HG03159 (cell line): ENCODE measurements around the gene RBFOX2.

Experiments
- ATAC-seq: cut with Tn5 transposase; IDR thresholded peaks from one replicate; pipeline ENCODE4 v1.9.1; 2021; ENCODE audit warnings: mild to moderate bottlenecking, moderate library complexity; ENCODE audit not compliant: unreplicated experiment

Gene RBFOX2

DNA sequence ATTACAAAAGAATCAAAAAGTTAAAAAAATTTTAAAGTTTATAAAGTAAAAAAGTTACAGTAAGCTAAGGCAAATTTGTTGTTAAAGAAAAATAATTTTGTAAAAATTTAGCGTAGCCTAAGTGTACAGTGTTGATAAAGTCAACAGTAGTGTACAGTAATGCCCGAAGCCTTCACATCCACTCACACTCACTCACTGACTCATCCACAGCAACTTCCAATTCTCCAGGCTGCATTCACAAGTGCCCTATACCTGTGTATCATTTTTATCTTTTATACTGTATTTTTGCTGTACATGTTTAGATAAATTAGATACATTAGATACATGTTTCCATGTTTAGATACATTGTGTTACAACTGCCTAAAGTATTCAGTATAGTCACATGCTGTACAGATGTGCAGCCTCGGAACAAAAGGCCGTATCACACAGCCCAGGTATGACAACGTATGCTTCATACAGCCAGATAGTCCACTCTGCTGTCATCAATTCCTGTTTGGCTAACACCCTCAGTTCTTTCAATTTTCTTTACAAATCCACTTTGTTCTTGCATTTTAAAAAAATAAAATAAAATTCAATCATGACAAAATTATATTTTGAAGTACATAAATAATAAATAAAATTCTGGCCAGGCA is 80.7 kb downstream of the RBFOX2 start:
- no peak for ATAC-seq

GRCh38 chr22:35944458-35944857 is 84.2 kb downstream of the RBFOX2 start:
- ATAC-seq, result no peak

DNA sequence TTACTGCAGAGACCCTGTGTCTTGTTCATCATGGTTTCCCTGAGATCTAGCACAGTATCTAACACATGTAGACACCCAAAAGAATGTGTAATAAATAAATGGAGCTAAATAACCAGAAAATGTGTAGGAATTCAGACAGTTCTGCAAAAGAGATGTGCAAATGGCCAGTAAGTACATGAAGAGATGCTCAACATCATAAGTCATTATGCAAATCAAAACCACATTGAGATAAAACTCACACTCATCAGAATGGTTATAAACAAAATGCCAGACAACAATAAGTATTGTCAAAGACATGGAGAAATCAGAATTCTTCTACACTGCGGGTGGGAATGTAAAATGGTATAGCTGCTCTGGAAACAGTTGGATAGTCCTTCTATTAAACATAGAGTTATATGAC is 88.5 kb downstream of the RBFOX2 start:
- ATAC-seq, result no peak

GRCh38 chr22:35938226-35938625 is 90.4 kb downstream of the RBFOX2 start:
- no peak for ATAC-seq

DNA sequence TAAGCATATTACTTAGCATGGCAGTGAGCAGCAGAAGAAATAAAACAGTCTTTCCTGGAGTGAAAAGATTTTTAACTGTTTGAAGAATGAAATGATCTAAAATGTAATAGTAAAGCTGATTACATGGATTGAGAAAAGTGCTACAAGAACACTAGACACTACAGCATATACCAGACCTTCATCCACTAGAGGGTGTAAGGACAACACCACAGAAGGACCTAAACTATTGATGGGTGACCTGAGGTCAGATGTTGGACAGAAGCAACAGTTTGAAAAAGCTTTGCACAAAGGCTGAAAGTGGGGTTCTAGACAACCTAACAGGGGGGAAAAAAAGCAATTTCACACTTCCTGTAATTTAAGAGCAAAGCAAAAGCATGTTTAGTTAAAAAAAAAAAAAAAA is 97.7 kb downstream of the RBFOX2 start:
- no peak for ATAC-seq

GRCh38 chr22:35928285-35928798 is 100.3 kb downstream of the RBFOX2 start:
- ATAC-seq, result no peak

- no peak for ATAC-seq
Measured at GRCh38 chr22:35923026-35923425, 105.6 kb downstream of the RBFOX2 start.

DNA sequence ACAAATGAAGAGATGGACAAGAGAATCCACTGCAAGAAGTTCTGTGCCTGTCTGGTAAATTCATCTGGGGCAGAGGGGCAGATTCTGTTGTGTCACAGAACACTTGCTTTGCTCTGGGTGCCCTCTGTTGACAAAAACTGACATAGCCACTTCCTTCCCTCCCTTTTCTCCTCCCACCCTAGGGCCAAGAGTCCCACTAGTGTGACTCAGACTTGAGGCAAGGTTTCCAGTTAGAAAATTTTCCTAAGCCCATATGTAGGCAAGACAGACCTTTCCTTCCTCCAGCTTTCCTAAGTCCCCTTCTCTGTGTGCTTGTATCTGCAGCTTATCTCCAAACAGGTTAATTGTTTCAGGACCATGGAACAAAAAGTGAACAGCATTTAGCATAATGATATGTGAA is 106.8 kb downstream of the RBFOX2 start:
- ATAC-seq, result no peak

- ATAC-seq, result no peak
Measured at GRCh38 chr22:35921044-35921443, 107.6 kb downstream of the RBFOX2 start.

DNA sequence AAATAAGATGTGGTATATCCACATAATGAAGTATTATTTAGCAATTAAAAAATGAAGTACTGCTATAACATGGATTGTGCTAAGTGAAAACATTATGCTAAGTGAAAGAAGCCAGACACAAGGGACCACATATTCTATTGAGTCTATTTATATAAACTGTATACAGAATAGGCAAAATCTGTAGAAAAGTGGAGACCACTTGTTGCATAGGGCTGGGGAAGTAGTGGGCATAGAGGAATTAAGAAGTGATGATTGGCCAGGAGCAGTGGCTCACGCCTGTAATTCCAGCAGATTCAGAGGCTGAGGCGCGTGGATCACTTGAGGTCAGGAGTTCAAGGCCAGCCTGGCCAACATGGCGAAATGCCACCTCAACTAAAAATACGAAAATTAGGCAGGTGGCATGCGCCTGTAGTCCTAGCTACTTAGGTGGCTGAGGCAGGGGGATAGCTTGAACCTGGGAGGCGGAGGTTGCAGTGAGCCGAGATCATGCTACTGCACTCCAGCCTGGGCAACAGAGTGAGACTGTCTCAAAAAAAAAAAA is 109.6 kb downstream of the RBFOX2 start:
- no peak for ATAC-seq

DNA sequence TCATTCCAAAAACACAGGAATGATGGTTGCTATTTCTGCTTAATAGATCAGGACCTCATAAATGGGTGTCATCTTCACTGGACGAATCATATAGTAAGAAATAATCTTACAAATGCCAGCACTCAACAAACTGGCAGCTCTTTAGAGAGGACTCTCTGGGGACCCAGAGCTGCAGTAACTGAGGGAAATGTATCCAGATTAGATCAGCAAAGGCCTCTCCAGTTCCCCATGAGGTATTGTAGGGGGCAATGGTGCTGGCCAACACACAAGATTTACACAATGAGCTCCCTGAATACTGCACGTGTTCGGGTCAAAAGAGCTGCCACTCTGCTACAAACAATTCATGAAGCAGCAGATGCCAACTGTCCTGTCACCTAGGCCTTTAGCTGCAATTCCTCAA is 110.2 kb downstream of the RBFOX2 start:
- no peak for ATAC-seq

GRCh38 chr22:35917651-35918050 is 111.0 kb downstream of the RBFOX2 start:
- no peak for ATAC-seq

- ATAC-seq, result no peak
Measured at GRCh38 chr22:35915477-35916013, 113.1 kb downstream of the RBFOX2 start.

- ATAC-seq, result no peak
Measured at GRCh38 chr22:35914665-35915476, 113.8 kb downstream of the RBFOX2 start.

DNA sequence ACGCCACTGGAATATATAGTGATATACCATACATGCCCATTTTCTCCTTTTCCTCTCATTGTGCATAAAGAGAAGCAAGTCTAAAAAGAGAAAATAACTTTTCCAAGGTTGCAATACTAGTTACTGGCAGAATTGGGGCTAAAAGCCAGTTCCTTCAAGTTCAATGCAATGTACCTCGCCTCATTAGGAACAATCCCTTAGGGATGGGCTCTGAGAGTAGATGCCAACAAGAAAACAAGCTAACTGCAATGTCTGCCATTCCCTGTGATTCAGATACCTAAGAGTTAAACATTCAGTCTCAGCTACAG is 114.3 kb downstream of the RBFOX2 start:
- no peak for ATAC-seq

GRCh38 chr22:35913925-35914324 is 114.7 kb downstream of the RBFOX2 start:
- ATAC-seq, result no peak

- no peak for ATAC-seq
Measured at GRCh38 chr22:35912658-35913057, 116.0 kb downstream of the RBFOX2 start.

DNA sequence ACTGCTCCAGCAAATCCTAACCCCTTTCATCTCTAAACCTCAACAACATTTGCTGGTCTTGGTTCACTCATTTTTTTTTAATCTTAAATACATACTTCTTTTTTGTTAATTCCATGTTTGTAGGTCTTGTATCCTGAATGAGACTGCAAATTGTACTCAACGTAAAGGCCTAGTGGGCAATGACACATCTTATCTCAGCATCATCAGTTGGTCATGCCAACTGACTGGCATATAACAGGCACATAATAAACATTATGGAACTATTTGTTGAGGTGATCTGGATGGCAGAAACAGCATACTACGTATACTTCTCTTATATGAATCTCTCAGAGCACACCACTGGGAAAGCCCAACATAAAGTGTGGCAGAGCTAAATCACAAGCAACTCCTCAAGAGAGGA is 116.7 kb downstream of the RBFOX2 start:
- no peak for ATAC-seq

- no peak for ATAC-seq
Measured at GRCh38 chr22:35910926-35911325, 117.7 kb downstream of the RBFOX2 start.

DNA sequence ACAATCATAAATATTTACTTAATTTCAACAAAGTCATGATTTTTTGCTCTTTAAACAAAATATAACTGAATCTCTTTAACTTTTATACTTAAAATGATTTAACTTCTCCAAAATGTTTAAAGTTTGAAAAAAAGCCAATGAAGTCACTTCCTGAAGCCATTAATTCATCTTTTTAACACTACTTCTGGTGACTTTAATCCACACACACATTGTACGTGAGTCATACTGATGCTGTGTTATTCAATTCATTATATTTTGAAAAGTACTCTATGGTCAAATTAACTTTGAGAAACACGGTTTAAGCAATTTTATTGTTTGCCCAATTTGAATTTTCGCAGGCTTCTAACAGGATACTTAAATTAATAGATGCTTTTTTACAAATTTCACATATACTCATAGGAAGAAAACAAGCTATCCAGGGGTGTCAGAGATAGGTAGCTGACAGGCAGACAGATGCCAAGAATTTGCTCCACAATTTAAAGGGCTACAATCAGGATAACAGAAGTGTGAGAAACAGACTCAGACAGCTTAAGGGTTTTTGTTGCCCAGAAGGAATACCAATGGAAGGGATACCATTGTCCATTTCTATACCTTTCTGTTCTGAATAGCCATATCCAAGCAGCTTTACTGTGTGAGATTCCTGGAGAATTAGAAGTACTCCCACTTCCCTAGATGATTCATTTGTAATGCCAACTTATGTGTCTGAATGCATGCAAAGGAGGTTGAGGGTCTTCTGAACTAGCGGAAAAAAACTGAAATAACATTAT is 118.4 kb downstream of the RBFOX2 start:
- ATAC-seq, result no peak

GRCh38 chr22:35905894-35906293 is 122.7 kb downstream of the RBFOX2 start:
- no peak for ATAC-seq
